ENCODE results near the gene ARID5B.

- TF ChIP-seq CTCF (IDR thresholded peaks at IDR 0.05) (no peak), POLR2A (IDR thresholded peaks at IDR 0.05) (no peak)
These were observed 4.5 kb downstream of the ARID5B start for GRCh38 chr10:61905837-61906561.
